Measurements from ENCODE around the gene SPTBN5.

The SPTBN5 gene

GRCh38 chr15:41893422-41894250, at the start of gene SPTBN5:
Gene SPTBN5 (minus strand): TSS chr15:41894053. CDS start chr15:41893497, 556 bp downstream.
- no peaks in the 10 kb centered on the region for H3K9me3 ChIP-seq
- peaks cover 17% of the 10 kb centered on the region for H3K27me3 ChIP-seq
- H3K27ac ChIP-seq, result no peak within 1 kb of the TSS
- H3K36me3 ChIP-seq, result peaks cover 5% of the 10 kb centered on the region
- no peak within 1 kb of the TSS for H3K4me3 ChIP-seq (ENCODE audit: low read depth in 1 of 2, low read length in 1 of 2)
- no peak for TF ChIP-seq CTCF (IDR thresholded peaks at IDR 0.05)
- H3K4me1 ChIP-seq (ENCODE audit: control insufficient read depth in 1 of 2, insufficient read depth in 1 of 2, low read depth in 1 of 2, low read length in 1 of 2), result no peaks in the 10 kb centered on the region

- H3K27ac ChIP-seq, result no peak overlapping the region
- H3K4me3 ChIP-seq (ENCODE audit: low read depth in 1 of 2, low read length in 1 of 2), result no peak overlapping the region
- no peaks in the 10 kb centered on the region for H3K4me1 ChIP-seq (ENCODE audit: control insufficient read depth in 1 of 2, insufficient read depth in 1 of 2, low read depth in 1 of 2, low read length in 1 of 2)
- no peaks in the 10 kb centered on the region for H3K9me3 ChIP-seq
- peaks cover 31% of the 10 kb centered on the region for H3K36me3 ChIP-seq
- no peaks in the 10 kb centered on the region for H3K27me3 ChIP-seq
- no peak for TF ChIP-seq CTCF (IDR thresholded peaks at IDR 0.05)
Measured at GRCh38 chr15:41942886-41943285, 49.0 kb upstream of the SPTBN5 start.

GRCh38 chr15:41941644-41942415, 48.0 kb upstream of the SPTBN5 start:
- H3K27ac ChIP-seq, result no peak overlapping the region
- peaks cover under 1 to 4% of the 10 kb centered on the region in 2 experiments for H3K4me1 ChIP-seq (ENCODE audit: control insufficient read depth in 1 of 2, insufficient read depth in 1 of 2, low read depth in 1 of 2, low read length in 1 of 2)
- no peak overlapping the region for H3K4me3 ChIP-seq (ENCODE audit: low read depth in 1 of 2, low read length in 1 of 2)
- TF ChIP-seq CTCF (IDR thresholded peaks at IDR 0.05), result no peak
- H3K9me3 ChIP-seq, result no peaks in the 10 kb centered on the region
- H3K27me3 ChIP-seq, result no peaks in the 10 kb centered on the region
- peaks cover 31% of the 10 kb centered on the region for H3K36me3 ChIP-seq

- Histone ChIP-seq H3K9me3 (no peaks in the 10 kb centered on the region), H3K36me3 (peaks cover 25% of the 10 kb centered on the region), H3K27ac (no peak overlapping the region), H3K4me3 (ENCODE audit: low read depth in 1 of 2, low read length in 1 of 2) (no peak overlapping the region), H3K4me1 (ENCODE audit: control insufficient read depth in 1 of 2, insufficient read depth in 1 of 2, low read depth in 1 of 2, low read length in 1 of 2) (peaks cover 4 to 10% of the 10 kb centered on the region in 2 experiments), H3K27me3 (no peaks in the 10 kb centered on the region)
- no peak for TF ChIP-seq CTCF (IDR thresholded peaks at IDR 0.05)
Measured at GRCh38 chr15:41940441-41940857, 46.6 kb upstream of the SPTBN5 start.

GRCh38 chr15:41939986-41940385, 46.1 kb upstream of the SPTBN5 start:
- Histone ChIP-seq H3K27ac (no peak overlapping the region), H3K9me3 (no peaks in the 10 kb centered on the region), H3K4me1 (ENCODE audit: control insufficient read depth in 1 of 2, insufficient read depth in 1 of 2, low read depth in 1 of 2, low read length in 1 of 2) (peaks cover 4 to 10% of the 10 kb centered on the region in 2 experiments), H3K36me3 (peaks cover 21% of the 10 kb centered on the region), H3K4me3 (ENCODE audit: low read depth in 1 of 2, low read length in 1 of 2) (no peak overlapping the region), H3K27me3 (no peaks in the 10 kb centered on the region)
- TF ChIP-seq CTCF (IDR thresholded peaks at IDR 0.05), result no peak
